ENCODE measurements around the gene ME3. TPM values are rescaled to one million over a fixed set of nuclear protein-coding genes. Genes with fewer than 3 reads are reported as not detected.
"Not testable (repeated sequence)": the region's sequence is repeated elsewhere in the genome, so short reads cannot be mapped to it uniquely, and the experiment has no call there.

Gene ME3
- total RNA-seq, 1 donor from 2014 or later, result 10.3 TPM

DNA sequence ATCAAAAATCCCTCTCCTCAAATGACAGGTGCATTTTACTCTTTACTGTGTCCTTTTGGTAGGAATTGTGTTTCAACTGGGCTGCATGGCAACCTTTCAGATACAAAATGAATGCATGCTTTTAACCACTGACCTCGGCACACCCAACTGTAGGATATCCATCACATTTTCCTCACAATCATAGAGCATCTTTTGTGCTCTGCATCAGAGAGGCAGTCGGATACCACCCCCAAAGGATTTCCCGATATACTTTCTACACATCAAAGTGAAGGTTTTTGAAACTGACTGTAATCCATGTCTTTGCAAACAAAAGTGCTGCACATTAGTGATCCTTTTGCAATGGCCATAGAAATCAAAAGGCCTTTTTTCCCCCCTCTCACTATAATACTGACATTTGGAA lies 9.1 kb downstream of the ME3 start:
- TF ChIP-seq, protein P1, sequence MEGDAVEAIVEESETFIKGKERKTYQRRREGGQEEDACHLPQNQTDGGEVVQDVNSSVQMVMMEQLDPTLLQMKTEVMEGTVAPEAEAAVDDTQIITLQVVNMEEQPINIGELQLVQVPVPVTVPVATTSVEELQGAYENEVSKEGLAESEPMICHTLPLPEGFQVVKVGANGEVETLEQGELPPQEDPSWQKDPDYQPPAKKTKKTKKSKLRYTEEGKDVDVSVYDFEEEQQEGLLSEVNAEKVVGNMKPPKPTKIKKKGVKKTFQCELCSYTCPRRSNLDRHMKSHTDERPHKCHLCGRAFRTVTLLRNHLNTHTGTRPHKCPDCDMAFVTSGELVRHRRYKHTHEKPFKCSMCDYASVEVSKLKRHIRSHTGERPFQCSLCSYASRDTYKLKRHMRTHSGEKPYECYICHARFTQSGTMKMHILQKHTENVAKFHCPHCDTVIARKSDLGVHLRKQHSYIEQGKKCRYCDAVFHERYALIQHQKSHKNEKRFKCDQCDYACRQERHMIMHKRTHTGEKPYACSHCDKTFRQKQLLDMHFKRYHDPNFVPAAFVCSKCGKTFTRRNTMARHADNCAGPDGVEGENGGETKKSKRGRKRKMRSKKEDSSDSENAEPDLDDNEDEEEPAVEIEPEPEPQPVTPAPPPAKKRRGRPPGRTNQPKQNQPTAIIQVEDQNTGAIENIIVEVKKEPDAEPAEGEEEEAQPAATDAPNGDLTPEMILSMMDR (IDR thresholded peaks at IDR 0.05; ENCODE audit: insufficient read depth, low read length, severe bottlenecking), result no peak
- DNase-seq (ENCODE audit: low read depth), result no peak
- no peak for FAIRE-seq

DNA sequence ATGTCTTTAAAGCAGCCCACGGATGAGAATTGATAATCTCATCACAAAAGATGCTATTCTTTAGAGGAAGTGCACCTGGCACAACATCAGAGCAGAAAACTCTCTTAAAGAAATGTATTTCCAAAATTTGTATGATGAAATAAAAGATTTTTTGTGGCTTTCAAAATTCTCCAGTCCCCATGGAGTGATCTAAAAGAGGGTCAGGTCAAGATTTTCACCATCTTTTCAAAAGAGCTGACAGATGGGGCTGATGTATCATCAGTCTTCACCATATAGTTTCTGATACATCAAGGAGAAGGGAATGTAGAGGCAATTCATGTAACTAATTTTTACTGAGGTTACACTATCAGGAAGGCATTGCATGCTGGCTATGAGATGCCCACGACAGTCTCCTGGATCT lies 11.7 kb downstream of the ME3 start:
- Histone ChIP-seq H3K4me3 (ENCODE audit: low read depth, low read length) (no peak overlapping the region), H3K27me3 (ENCODE audit: control insufficient read depth, insufficient read depth, low read length) (no peaks in the 10 kb centered on the region), H3K36me3 (ENCODE audit: control insufficient read depth, insufficient read depth, low read length) (no peaks in the 10 kb centered on the region)
- no peak for DNase-seq (ENCODE audit: low read depth)
- FAIRE-seq, result no peak
- TF ChIP-seq, protein P1 (IDR thresholded peaks at IDR 0.05; ENCODE audit: insufficient read depth, low read length, severe bottlenecking), result no peak

More for the DNA sequence above, 9.1 kb downstream of the ME3 start:
- Histone ChIP-seq H3K36me3 (ENCODE audit: control insufficient read depth, insufficient read depth, low read length) (no peaks in the 10 kb centered on the region), H3K27me3 (ENCODE audit: control insufficient read depth, insufficient read depth, low read length) (no peaks in the 10 kb centered on the region), H3K4me3 (ENCODE audit: low read depth, low read length) (no peak overlapping the region)

DNA sequence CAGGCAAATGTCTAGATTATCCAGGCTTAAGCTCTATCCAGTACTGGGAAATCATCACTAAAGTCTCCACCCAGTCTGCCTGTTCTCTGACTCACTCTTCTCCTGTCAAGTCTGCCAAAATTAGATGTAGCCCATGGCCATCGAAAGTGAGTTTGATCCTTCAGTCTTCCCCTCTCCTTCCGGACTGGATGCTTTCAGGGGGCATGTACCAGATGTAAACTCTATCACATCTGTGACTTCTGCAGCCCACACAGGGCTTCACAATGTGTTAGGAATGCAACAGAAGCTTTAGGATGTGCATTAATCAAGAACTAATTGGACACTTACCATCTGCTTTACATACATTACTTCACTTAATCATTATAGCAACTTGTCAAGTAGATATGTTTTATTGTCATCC lies 12.3 kb downstream of the ME3 start:
- FAIRE-seq, result no peak
- peak; percentile 60 for DNase-seq (ENCODE audit: low read depth)

DNA sequence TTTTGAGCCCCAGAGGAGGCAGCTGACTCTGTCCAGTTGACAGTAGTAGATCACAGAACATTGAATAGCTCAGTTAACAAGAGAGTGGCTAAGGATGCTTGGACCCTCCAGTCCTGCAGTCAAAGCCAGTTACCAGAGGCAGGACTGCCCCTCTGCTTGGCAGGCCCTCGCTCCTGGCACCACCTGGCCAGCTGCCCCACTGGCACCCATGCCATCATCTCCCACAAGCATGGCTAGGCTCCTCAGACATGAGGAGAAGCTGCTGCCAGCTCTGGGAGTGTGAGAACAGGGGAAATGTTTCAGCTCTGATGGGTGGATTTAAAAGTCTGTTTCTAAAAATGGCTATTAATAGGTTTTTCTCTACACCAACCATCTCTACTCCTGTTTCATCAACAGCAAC lies 13.9 kb downstream of the ME3 start:
- no peak overlapping the region for H3K4me3 ChIP-seq (ENCODE audit: low read depth, low read length)
- TF ChIP-seq, protein P1 (IDR thresholded peaks at IDR 0.05; ENCODE audit: insufficient read depth, low read length, severe bottlenecking), result no peak
- no peak for FAIRE-seq

More for the DNA sequence above, 12.3 kb downstream of the ME3 start:
- TF ChIP-seq, protein P1 (IDR thresholded peaks at IDR 0.05; ENCODE audit: insufficient read depth, low read length, severe bottlenecking), result no peak
- Histone ChIP-seq H3K36me3 (ENCODE audit: control insufficient read depth, insufficient read depth, low read length) (no peaks in the 10 kb centered on the region), H3K27me3 (ENCODE audit: control insufficient read depth, insufficient read depth, low read length) (no peaks in the 10 kb centered on the region), H3K4me3 (ENCODE audit: low read depth, low read length) (no peak overlapping the region)

DNA sequence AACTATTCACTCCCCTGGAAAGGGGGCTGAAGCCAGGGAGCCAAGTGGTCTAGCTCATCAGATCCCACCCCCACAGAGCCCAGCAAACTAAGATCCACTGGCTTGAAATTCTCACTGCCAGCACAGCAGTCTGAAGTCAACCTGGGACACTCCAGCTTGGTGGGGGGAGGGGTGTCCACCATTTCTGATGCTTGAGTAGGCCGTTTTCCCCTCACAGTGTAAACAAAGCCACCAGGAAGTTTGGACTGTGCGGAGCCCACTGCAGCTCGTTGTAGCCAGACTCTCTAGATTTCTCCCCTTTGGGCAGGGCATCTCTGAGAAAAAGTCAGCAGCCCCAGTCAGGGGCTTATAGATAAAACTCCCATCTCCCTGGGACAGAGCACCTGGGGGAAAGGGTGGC lies 27.2 kb downstream of the ME3 start:
- H3K36me3 ChIP-seq (ENCODE audit: control insufficient read depth, insufficient read depth, low read length); H3K4me3 ChIP-seq (ENCODE audit: low read depth, low read length); FAIRE-seq; DNase-seq (ENCODE audit: low read depth); H3K27me3 ChIP-seq (ENCODE audit: control insufficient read depth, insufficient read depth, low read length): not testable (repeated sequence)

More for the DNA sequence above, 13.9 kb downstream of the ME3 start:
- Histone ChIP-seq H3K27me3 (ENCODE audit: control insufficient read depth, insufficient read depth, low read length) (no peaks in the 10 kb centered on the region), H3K36me3 (ENCODE audit: control insufficient read depth, insufficient read depth, low read length) (no peaks in the 10 kb centered on the region)
- DNase-seq (ENCODE audit: low read depth), result no peak

DNA sequence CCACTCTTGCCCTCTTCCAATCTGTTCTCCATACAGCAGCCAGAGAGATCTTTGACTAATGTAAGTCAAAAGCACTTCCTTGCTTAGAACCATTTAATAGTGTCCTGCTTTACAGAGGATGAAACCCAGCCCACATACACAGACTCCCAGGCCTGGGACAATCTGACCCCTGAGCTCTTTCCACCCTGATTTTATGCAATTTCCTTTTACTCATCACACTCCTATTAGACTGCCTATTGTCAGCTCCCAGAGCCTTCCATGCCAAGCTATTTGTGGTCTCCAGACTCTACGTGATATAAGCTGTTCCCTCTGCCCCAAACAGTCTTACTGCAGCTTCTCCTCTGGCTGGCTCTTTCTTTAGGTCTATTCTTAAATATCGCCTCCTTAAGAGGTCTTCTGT lies 28.1 kb downstream of the ME3 start:
- DNase-seq (ENCODE audit: low read depth), result peak; percentile 29
- no peak overlapping the region for H3K4me3 ChIP-seq (ENCODE audit: low read depth, low read length)
- no peaks in the 10 kb centered on the region for H3K27me3 ChIP-seq (ENCODE audit: control insufficient read depth, insufficient read depth, low read length)
- TF ChIP-seq, protein P1 (IDR thresholded peaks at IDR 0.05; ENCODE audit: insufficient read depth, low read length, severe bottlenecking), result no peak
- no peaks in the 10 kb centered on the region for H3K36me3 ChIP-seq (ENCODE audit: control insufficient read depth, insufficient read depth, low read length)
- FAIRE-seq, result no peak

Measured in bronchial epithelial cell (primary cell).